Transverse colon (tissue), 4 donors: ENCODE measurements around the gene PI4KA. TPM values are rescaled to one million over a fixed set of nuclear protein-coding genes. Genes with fewer than 3 reads are reported as not detected.

Experiments used
- DNase-seq: peaks from one replicate; pipeline ENCODE4 v3.0.0-alpha.2; 2019
- H3K27ac ChIP-seq, 4 donors: fragments of 200-600 bp; sonication (generic); 2 replicates each; pipeline ENCODE4 v1.5.1; 2016 to 2018; ENCODE audit warnings: inconsistent platforms in 4 of 4
- H3K27me3 ChIP-seq: fragments of 200-600 bp; sonication (generic); 2 replicates; pipeline ENCODE4 v1.5.1; 2017; ENCODE audit warnings: inconsistent platforms
- H3K36me3 ChIP-seq, 4 donors: fragments of 200-600 bp; sonication (generic); 2 replicates each; pipeline ENCODE4 v1.5.1; 2017 to 2019; ENCODE audit warnings: inconsistent platforms in 4 of 4
- H3K4me1 ChIP-seq, 4 donors: fragments of 200-600 bp; sonication (generic); 2 replicates each; pipeline ENCODE4 v1.5.1; 2017 to 2020; ENCODE audit warnings: inconsistent platforms in 4 of 4
- H3K4me3 ChIP-seq, 4 donors: fragments of 200-600 bp; sonication (generic); 1 replicate in 1 of 4; 2 replicates in 3 of 4; pipeline versions ENCODE4 v1.5.1 to v1.6.1; 2017 to 2019; ENCODE audit warnings: inconsistent platforms in 4 of 4
- H3K9me3 ChIP-seq, 2 donors: fragments of 200-600 bp; sonication (generic); 2 replicates each; pipeline ENCODE4 v1.5.1; 2017 to 2019; ENCODE audit warnings: inconsistent platforms in 2 of 2
- EP300 ChIP-seq: sonication (generic); formaldehyde crosslinking; IDR thresholded peaks from one replicate; pipeline ENCODE4 v1.6.1; 2017; ENCODE audit warnings: antibody characterized with exemption, low read depth
- POLR2A ChIP-seq: fragments of 450-650 bp; IDR thresholded peaks from one replicate; pipeline ENCODE4 v1.6.1; 2016; ENCODE audit warnings: antibody characterized with exemption, mild to moderate bottlenecking, moderate library complexity
- POLR2AphosphoS5 ChIP-seq, 3 donors: sonication (generic); formaldehyde crosslinking; IDR thresholded peaks; one replicate each; pipeline ENCODE4 v1.6.1; 2016; ENCODE audit warnings: antibody characterized with exemption in 3 of 3
- WGBS, 2 donors: methylation state at CpG; one replicate each; pipeline ENCODE4 v1.1.5; 2018; ENCODE audit warnings: low coverage in 1 of 2; 5-methylcytosine and 5-hydroxymethylcytosine counted together
- in situ Hi-C, 4 donors: fragments of 200-750 bp; cut with MboI; loops; one replicate each; pipeline versions ENCODE4 v1.15.0 to v1.15.1; 2017; ENCODE audit warnings: low sequenced_read_pairs in 3 of 4, low pct_ligation_motif_present in 1 of 4, low pct_unique_long_range_greater_than_20kb in 1 of 4
- intact Hi-C: fragments of 100-400 bp; cut with DNase I; formaldehyde crosslinking; loops from one replicate; pipeline ENCODE4 v1.15.1; 2023; ENCODE audit warnings: low total_unique reads
- total RNA-seq, 4 donors: library from RNA; depleted of rRNA; stranded (reverse); fragments of >200 nt; gene quantifications; one replicate each; pipeline ENCODE4 v1.1.0, GENCODE V29; 2016
- TF ChIP-seq, protein P1 (sequence below), 5 experiments: fragments of 200-600 bp in 3 of 5; fragments of 450-650 bp in 2 of 5; sonication (generic) in 3 of 5; IDR thresholded peaks; 1 replicate in 2 of 5; 2 replicates in 3 of 5; pipeline ENCODE4 v1.5.1; 2016 to 2017; ENCODE audit warnings: antibody characterized with exemption in 5 of 5, inconsistent platforms in 3 of 5, mild to moderate bottlenecking in 2 of 5, moderate library complexity in 1 of 5

Gene PI4KA
- total RNA-seq, 4 donors from 2014 or later, result 90.8 to 126 (median 109) TPM

DNA sequence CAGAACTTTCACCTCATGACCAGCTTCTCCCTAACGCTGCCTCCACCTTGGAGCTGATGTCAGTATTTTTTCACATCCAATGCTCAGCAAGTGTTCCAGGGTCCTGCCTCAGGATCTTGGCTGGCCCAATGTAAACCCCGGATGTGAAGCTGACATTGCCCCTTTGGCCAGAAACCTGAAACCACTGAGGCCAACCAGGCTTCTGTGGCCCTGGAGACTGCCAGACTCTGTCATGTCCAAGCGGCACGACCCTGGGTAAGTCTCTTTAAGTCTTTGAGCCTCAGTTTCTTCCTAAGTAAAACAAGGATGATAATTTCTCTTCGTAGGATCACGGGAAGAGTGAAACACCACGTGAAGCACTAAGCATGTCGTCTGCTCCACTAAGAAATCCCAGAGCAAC is 61.9 kb downstream of the PI4KA start:
- Histone ChIP-seq H3K27me3 (no peaks in the 10 kb centered on the region), H3K36me3 (peaks cover 0 to 60% (median 30%) of the 10 kb centered on the region in 4 donors), H3K9me3 (no peaks in the 10 kb centered on the region), H3K4me1 (no peaks in the 10 kb centered on the region), H3K4me3 (no peak overlapping the region), H3K27ac (no peak overlapping the region)
- intact Hi-C loops, result no loop called here
- TF ChIP-seq, protein P1, sequence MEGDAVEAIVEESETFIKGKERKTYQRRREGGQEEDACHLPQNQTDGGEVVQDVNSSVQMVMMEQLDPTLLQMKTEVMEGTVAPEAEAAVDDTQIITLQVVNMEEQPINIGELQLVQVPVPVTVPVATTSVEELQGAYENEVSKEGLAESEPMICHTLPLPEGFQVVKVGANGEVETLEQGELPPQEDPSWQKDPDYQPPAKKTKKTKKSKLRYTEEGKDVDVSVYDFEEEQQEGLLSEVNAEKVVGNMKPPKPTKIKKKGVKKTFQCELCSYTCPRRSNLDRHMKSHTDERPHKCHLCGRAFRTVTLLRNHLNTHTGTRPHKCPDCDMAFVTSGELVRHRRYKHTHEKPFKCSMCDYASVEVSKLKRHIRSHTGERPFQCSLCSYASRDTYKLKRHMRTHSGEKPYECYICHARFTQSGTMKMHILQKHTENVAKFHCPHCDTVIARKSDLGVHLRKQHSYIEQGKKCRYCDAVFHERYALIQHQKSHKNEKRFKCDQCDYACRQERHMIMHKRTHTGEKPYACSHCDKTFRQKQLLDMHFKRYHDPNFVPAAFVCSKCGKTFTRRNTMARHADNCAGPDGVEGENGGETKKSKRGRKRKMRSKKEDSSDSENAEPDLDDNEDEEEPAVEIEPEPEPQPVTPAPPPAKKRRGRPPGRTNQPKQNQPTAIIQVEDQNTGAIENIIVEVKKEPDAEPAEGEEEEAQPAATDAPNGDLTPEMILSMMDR (IDR thresholded peaks at IDR 0.05), result no peak
- no peak for TF ChIP-seq POLR2A
- TF ChIP-seq POLR2AphosphoS5 (IDR thresholded peaks at IDR 0.05), result no peak
- no peak for TF ChIP-seq EP300
- WGBS, 2 donors, result 86 to 93% methylated on average over 4 to 8 of the region's 8 CpGs
- in situ Hi-C loops, result no loop called here
- no peak for DNase-seq

GRCh38 chr22:20794650-20795413 is 63.8 kb downstream of the PI4KA start:
- intact Hi-C loops (no loop called here), in situ Hi-C loops (no loop called here)
- TF ChIP-seq, protein P1 (IDR thresholded peaks at IDR 0.05), result no peak
- TF ChIP-seq POLR2AphosphoS5 (IDR thresholded peaks at IDR 0.05) (no peak), EP300 (no peak), POLR2A (no peak)
- no peak overlapping the region for H3K4me3 ChIP-seq
- H3K36me3 ChIP-seq, result peaks cover 0 to 42% (median 20%) of the 10 kb centered on the region in 4 donors
- no peaks in the 10 kb centered on the region for H3K27me3 ChIP-seq
- H3K4me1 ChIP-seq, result peaks cover 0 to 4% (median 0%) of the 10 kb centered on the region in 4 donors
- no peaks in the 10 kb centered on the region for H3K9me3 ChIP-seq
- 85 to 87% methylated on average over 2 to 7 of the region's 7 CpGs for WGBS, 2 donors
- DNase-seq, result no peak
- H3K27ac ChIP-seq, result no peak overlapping the region

DNA sequence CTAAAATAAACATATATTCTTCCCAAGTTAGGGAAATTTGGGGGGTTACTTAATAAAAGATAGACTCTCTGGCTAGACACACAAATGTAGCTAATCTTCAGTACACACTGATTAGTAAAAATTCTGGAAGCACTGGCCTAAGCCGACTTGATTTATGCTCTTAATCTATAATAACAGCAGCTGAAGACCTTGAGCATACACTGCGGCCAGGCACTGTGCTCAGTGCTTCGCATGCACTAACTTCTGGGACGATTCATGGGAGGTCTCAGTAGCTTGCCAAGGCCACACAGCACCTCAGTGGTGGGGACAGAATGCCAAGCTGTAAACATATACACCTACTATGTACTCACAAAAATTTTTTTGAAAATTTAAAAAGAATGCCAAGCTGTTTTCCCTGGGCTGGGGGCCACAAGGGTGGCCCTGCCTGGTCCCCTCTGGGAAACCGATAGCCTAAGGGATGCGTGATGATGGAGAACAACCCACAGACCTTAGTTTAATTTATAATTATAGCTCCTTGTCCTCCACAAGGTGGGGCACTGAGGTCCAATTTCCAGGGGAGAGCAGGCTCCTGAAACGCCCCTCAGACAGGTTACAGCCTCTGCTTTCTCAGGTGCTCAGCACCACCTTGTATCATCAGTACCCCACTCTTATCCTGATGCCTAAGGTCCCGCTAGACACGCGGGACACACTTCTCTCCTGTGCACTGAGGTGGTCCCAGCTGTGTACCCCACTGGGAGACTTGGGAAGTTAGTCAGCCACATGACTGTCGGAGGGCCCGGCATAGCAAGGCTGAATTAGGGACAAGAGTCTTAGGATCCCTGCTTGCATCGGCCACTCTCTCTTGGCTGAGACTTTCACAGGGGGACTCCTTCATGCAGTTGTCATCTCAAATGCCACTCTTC is 64.6 kb downstream of the PI4KA start:
- TF ChIP-seq, protein P1 (IDR thresholded peaks at IDR 0.05), result no peak
- TF ChIP-seq POLR2A (no peak), EP300 (no peak), POLR2AphosphoS5 (IDR thresholded peaks at IDR 0.05) (no peak)
- no peak for DNase-seq
- H3K27ac ChIP-seq, result no peak overlapping the region
- H3K9me3 ChIP-seq, result no peaks in the 10 kb centered on the region
- in situ Hi-C loops (no loop called here), intact Hi-C loops (no loop called here)
- H3K27me3 ChIP-seq, result no peaks in the 10 kb centered on the region
- 85 to 92% methylated on average over 2 to 13 of the region's 13 CpGs for WGBS, 2 donors
- H3K4me3 ChIP-seq, result no peak overlapping the region
- H3K4me1 ChIP-seq, result peaks cover 0 to 4% (median 0%) of the 10 kb centered on the region in 4 donors
- H3K36me3 ChIP-seq, result peaks cover 0 to 33% (median 16%) of the 10 kb centered on the region in 4 donors
